Measurements from ENCODE around the gene C16orf96. TPM values are rescaled to one million over a fixed set of nuclear protein-coding genes. Genes with fewer than 3 reads are reported as not detected.

The C16orf96 gene
- total RNA-seq, 1 experiment from 2014 or later, result 1.4 TPM

GRCh38 chr16:4525069-4525468 lies 31.1 kb upstream of the C16orf96 start:
- no peaks in the 10 kb centered on the region for H3K9me3 Mint-ChIP-seq
- no peak overlapping the region for H3K27ac Mint-ChIP-seq
- H3K4me1 Mint-ChIP-seq, result peaks cover 45 to 61% of the 10 kb centered on the region in 2 experiments

More at GRCh38 chr16:4525069-4525468, 31.1 kb upstream of the C16orf96 start:
- no peaks in the 10 kb centered on the region for H3K23me2 ChIP-seq (ENCODE audit: insufficient read length, low read depth, low read length, poor library complexity, severe bottlenecking)
- H3K27ac ChIP-seq (ENCODE audit: insufficient read length, low read depth, low read length), result no peak overlapping the region
- no peak overlapping the region for H3K9ac ChIP-seq (ENCODE audit: extremely low read depth, insufficient read length, low read length)
- no CpG with 5 or more reads among the region's 7 CpGs for WGBS (ENCODE audit: extremely low coverage, insufficient read length, low lambda C conversion rate)
- H2BK5ac ChIP-seq (ENCODE audit: insufficient read length, low read length), result no peak overlapping the region
- no peak overlapping the region for H2BK120ac ChIP-seq (ENCODE audit: low read depth, low read length, poor library complexity, severe bottlenecking)
- no peak overlapping the region for H4K91ac ChIP-seq (ENCODE audit: insufficient read length, low read depth, low read length)
- no peak overlapping the region for H2BK15ac ChIP-seq (ENCODE audit: low read depth, low read length)
- H3K4ac ChIP-seq (ENCODE audit: low read depth, low read length), result no peak overlapping the region
- peaks cover 2% of the 10 kb centered on the region; the same call in 1 of the 2 replicates for H3K27me3 Mint-ChIP-seq (ENCODE audit: low read depth)
- no peak overlapping the region for H2BK12ac ChIP-seq (ENCODE audit: insufficient read length, low read depth, low read length)
- H2AK5ac ChIP-seq (ENCODE audit: insufficient read length, low read length), result no peak overlapping the region
- no peak overlapping the region for H3T11ph ChIP-seq (ENCODE audit: low read length)
- H2AFZ ChIP-seq (ENCODE audit: low read length), result no peak overlapping the region
- DNase-seq, result no peak
- H3K27me3 ChIP-seq (ENCODE audit: insufficient read depth, low read length), result no peaks in the 10 kb centered on the region
- H3K4me1 ChIP-seq (ENCODE audit: insufficient read depth, low read length), result peaks cover 7% of the 10 kb centered on the region; the same call in 1 of the 2 replicates
- H3K56ac ChIP-seq (ENCODE audit: insufficient read length, low read depth, low read length), result no peak overlapping the region
- no peak overlapping the region for H3K4me3 Mint-ChIP-seq
- H3K23ac ChIP-seq (ENCODE audit: insufficient read length, low read depth, low read length), result no peak overlapping the region
- no peak overlapping the region for H4K5ac ChIP-seq (ENCODE audit: insufficient read length, low read depth, low read length)
- 0 out of 2 replicates have a peak, but pooled peaks cover 2% of the 10 kb centered on the region for H3K79me2 ChIP-seq (ENCODE audit: insufficient read depth, low read length)
- H4K20me1 ChIP-seq (ENCODE audit: control insufficient read depth, insufficient read depth, insufficient read length), result no peaks in the 10 kb centered on the region
- H3K36me3 Mint-ChIP-seq (ENCODE audit: insufficient read depth in 1 of 3, low read depth in 3 of 3), result peaks cover 0 to 7% (median 0%) of the 10 kb centered on the region in 3 experiments; a peak in 3 of 7 replicates
- H2BK20ac ChIP-seq (ENCODE audit: low read depth, low read length, poor library complexity, severe bottlenecking), result no peak overlapping the region
- H3K14ac ChIP-seq (ENCODE audit: insufficient read depth, low read length), result no peak overlapping the region
- H3K9me3 ChIP-seq (ENCODE audit: control insufficient read depth, low read depth, low read length), result no peaks in the 10 kb centered on the region
- TF ChIP-seq CTCF (conservative IDR thresholded peaks at IDR 0.05), result no peak
- no peak overlapping the region for H4K8ac ChIP-seq (replicated peaks; ENCODE audit: insufficient read length, low read depth, low read length)
- no peaks in the 10 kb centered on the region for H3K79me1 ChIP-seq (ENCODE audit: insufficient read depth, low read depth, low read length, poor library complexity, severe bottlenecking)
- H3K18ac ChIP-seq (ENCODE audit: insufficient read length, low read depth, low read length), result no peak overlapping the region
- H3K4me2 ChIP-seq (ENCODE audit: insufficient read depth, insufficient read length, low read length), result no peak overlapping the region
